Type B pancreatic cell (in vitro differentiated cells): ENCODE results near the gene C12orf57. TPM values are rescaled to one million over a fixed set of nuclear protein-coding genes. Genes with fewer than 3 reads are reported as not detected.

ENCODE experiments used
- DNase-seq: peaks from one replicate; pipeline ENCODE4 v3.0.0; 2021; ENCODE audit warnings: mixed read lengths; ENCODE audit not compliant: unreplicated experiment; ENCODE audit errors: extremely low spot score
- H3K27ac Mint-ChIP-seq: 2 replicates; pipeline ENCODE4 v1.8.0; 2021; ENCODE audit warnings: mild to moderate bottlenecking, mixed read lengths
- H3K27me3 Mint-ChIP-seq: 2 replicates; pipeline ENCODE4 v1.8.0; 2021; ENCODE audit warnings: mixed read lengths
- H3K36me3 Mint-ChIP-seq: 2 replicates; pipeline ENCODE4 v1.8.0; 2021; ENCODE audit warnings: mixed read lengths
- H3K4me1 Mint-ChIP-seq: one replicate; pipeline ENCODE4 v1.8.0; 2021; ENCODE audit warnings: mixed read lengths; ENCODE audit not compliant: unreplicated experiment
- H3K4me3 Mint-ChIP-seq: 2 replicates; pipeline ENCODE4 v1.8.0; 2021; ENCODE audit warnings: mild to moderate bottlenecking, mixed read lengths
- H3K9me3 Mint-ChIP-seq: 2 replicates; pipeline ENCODE4 v1.8.0; 2021; ENCODE audit warnings: mixed read lengths
- CTCF ChIP-seq: fragments of 200-600 bp; sonication (generic); conservative IDR thresholded peaks from 2 replicates; pipeline ENCODE4 v1.5.0; 2021; ENCODE audit warnings: antibody characterized with exemption, mild to moderate bottlenecking
- long read RNA-seq: library from polyadenylated mRNA; unstranded; transcript quantifications from one replicate; pipeline ENCODE4 v2.0.0, GENCODE V29; 2020
- total RNA-seq: library from RNA; stranded (reverse); gene quantifications from 2 replicates; pipeline ENCODE4 v1.2.1, GENCODE V29; 2021; ENCODE audit warnings: low replicate concordance

The C12orf57 gene
- 220 and 275 TPM in 2 replicates for total RNA-seq
- long read RNA-seq, transcript C12orf57-201 (3 exons, 560 nt) = major isoform, 21 of 39 reads
- long read RNA-seq, partial matches to known transcripts = 4 of 39 reads
- long read RNA-seq, other reads (novel, unspliced or antisense) = 8 of 39 reads

DNA sequence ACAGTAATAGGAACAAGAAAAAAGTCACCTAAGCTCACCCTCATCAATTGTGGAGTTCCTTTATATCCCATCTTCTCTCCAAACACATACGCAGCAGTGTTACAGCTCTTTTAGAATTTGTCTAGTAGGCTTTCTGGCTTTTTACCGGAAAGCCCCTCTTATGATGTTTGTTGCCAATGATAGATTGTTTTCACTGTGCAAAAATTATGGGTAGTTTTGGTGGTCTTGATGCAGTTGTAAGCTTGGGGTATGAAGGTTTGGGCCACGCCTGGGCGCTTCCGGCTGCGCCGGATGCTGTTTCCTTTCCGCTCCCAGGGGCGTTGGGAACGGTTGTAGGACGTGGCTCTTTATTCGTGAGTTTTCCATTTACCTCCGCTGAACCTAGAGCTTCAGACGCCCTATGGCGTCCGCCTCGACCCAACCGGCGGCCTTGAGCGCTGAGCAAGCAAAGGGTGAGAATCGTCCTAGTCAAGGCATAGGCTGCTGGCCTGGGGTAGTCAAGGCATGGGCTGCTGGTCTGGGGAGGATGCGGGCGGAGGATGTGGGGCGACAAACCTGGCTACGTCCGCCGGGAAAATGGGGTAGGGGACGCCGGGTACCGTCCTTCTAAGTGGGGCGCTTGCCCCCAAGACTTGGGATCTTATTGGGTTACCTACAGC lies at the start of gene C12orf57, which contains the start of gene RNU7-1:
TSS of gene C12orf57 (plus strand) at position 301 of the 659 bp plus-strand sequence. CDS start at position 401, 100 bp downstream.
TSS of gene RNU7-1 (plus strand) at position 95 of the 659 bp plus-strand sequence.
- no peak for TF ChIP-seq CTCF
- H3K4me3 Mint-ChIP-seq = peak within 1 kb of the TSS; percentile 98
- peaks cover 9% of the 10 kb centered on the region for H3K27me3 Mint-ChIP-seq
- peaks cover 17% of the 10 kb centered on the region for H3K36me3 Mint-ChIP-seq
- H3K4me1 Mint-ChIP-seq = peaks cover 8% of the 10 kb centered on the region
- H3K9me3 Mint-ChIP-seq = no peaks in the 10 kb centered on the region
- DNase-seq = no peak
- peak within 1 kb of the TSS; percentile 99 for H3K27ac Mint-ChIP-seq

DNA sequence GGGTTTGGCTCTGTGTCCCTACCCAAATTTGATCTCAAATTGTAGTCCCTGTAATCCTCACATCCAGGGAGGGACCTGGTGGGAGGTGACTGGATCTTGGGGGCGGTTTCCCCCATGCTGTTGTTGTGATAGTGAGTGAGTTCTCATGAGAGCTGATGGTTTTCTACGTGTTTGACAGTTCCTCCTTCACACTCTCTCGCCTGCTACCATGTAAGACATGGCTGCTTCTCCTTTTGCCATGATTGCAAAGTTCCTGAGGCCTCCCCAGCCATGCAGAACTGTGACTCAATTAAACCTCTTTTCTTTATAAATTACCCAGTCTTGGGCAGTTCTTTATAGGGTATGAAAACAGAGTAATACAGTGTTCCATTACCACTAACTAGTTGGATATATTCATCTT lies 49.5 kb upstream of the C12orf57 start:
- no peak overlapping the region for H3K4me3 Mint-ChIP-seq
- no peak for TF ChIP-seq CTCF
- peaks cover under 1% of the 10 kb centered on the region for H3K36me3 Mint-ChIP-seq
- no peaks in the 10 kb centered on the region for H3K9me3 Mint-ChIP-seq
- H3K27ac Mint-ChIP-seq = no peak overlapping the region
- no peak for DNase-seq
- H3K4me1 Mint-ChIP-seq = peaks cover 4% of the 10 kb centered on the region
- H3K27me3 Mint-ChIP-seq = no peaks in the 10 kb centered on the region

GRCh38 chr12:6896846-6897435 lies 46.9 kb upstream of the C12orf57 start:
- Mint-ChIP-seq H3K27me3 (no peaks in the 10 kb centered on the region), H3K9me3 (no peaks in the 10 kb centered on the region), H3K4me1 (no peaks in the 10 kb centered on the region), H3K4me3 (no peak overlapping the region), H3K36me3 (peaks cover 4% of the 10 kb centered on the region), H3K27ac (peak overlapping the region; percentile 51)
- no peak for DNase-seq
- no peak for TF ChIP-seq CTCF

DNA sequence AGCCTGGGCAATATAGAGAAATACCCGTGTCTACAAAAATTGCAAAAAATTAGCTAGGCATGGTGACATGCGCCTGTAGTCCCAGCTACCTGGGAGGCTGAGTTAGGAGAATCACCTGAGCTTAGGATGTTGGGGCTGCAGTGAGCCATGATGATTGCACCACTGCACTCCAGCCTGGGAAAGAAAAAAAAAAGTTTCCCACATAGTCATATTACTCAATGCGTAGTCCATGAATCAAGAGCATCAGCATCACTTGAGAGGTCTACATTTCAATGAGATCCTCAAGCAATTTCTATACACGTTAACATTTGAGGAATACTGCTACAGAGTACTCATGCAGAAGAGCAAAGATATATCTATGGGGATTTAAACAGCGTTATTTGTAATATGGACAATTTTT lies 44.4 kb upstream of the C12orf57 start:
- Mint-ChIP-seq H3K4me1 (no peaks in the 10 kb centered on the region), H3K36me3 (peaks cover 10% of the 10 kb centered on the region), H3K27me3 (no peaks in the 10 kb centered on the region), H3K27ac (no peak overlapping the region), H3K4me3 (no peak overlapping the region), H3K9me3 (no peaks in the 10 kb centered on the region)
- no peak for DNase-seq
- TF ChIP-seq CTCF = no peak

GRCh38 chr12:6899837-6900519 lies 43.8 kb upstream of the C12orf57 start:
- no peaks in the 10 kb centered on the region for H3K9me3 Mint-ChIP-seq
- H3K36me3 Mint-ChIP-seq = peaks cover 10% of the 10 kb centered on the region
- H3K27me3 Mint-ChIP-seq = no peaks in the 10 kb centered on the region
- H3K4me3 Mint-ChIP-seq = no peak overlapping the region
- no peak for DNase-seq
- no peak for TF ChIP-seq CTCF
- no peaks in the 10 kb centered on the region for H3K4me1 Mint-ChIP-seq
- H3K27ac Mint-ChIP-seq = no peak overlapping the region
